NCI-H2107 treated with DMSO at 0.1 percent for 48 hours (cell line): ENCODE results near the gene APP.

Experiments
- DNase-seq: peaks from one replicate; lab custom pipeline; 2025; ENCODE audit not compliant: unreplicated experiment; lab: John Stamatoyannopoulos, UW

APP gene

GRCh38 chr21:25837533-25838265 lies 332.9 kb downstream of the APP start:
- no peak for DNase-seq

DNA sequence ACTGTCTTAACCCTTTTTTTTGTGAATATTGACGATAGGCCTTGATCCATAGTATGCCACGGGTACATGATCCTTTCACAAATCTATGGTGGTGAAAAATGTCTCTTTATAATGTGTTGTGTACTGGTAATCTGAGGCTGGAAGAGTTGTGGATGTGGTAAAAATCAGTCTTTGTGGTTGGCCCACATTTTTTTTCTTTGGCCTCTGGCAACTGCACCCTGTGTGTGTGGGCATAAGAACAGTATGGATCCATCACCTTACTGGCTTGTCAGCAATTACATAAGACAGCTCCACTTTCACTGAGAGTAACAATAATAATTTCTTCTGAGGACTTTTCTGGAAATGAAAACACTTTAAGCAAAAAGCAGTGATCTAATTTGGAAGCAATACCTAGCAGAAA lies 334.2 kb downstream of the APP start:
- no peak for DNase-seq

DNA sequence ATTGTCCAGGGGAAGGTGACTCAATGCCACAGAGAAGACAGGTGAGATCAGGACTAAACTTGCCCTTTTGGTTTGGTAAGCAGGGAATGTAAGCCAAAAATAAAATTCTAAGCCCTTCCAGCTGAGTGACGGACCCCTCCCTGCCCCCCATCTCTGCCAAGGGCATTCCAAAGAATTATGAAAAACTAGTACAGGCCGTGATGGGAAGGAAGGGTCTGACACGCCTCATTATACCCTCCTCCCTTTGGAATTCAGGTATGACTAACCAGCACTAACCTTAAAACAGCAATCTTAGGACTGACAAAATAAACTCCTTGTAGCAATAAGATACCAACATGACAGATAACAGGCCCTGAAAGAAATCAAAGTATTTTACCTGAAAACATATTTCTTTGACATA lies 336.2 kb downstream of the APP start:
- DNase-seq, result no peak

DNA sequence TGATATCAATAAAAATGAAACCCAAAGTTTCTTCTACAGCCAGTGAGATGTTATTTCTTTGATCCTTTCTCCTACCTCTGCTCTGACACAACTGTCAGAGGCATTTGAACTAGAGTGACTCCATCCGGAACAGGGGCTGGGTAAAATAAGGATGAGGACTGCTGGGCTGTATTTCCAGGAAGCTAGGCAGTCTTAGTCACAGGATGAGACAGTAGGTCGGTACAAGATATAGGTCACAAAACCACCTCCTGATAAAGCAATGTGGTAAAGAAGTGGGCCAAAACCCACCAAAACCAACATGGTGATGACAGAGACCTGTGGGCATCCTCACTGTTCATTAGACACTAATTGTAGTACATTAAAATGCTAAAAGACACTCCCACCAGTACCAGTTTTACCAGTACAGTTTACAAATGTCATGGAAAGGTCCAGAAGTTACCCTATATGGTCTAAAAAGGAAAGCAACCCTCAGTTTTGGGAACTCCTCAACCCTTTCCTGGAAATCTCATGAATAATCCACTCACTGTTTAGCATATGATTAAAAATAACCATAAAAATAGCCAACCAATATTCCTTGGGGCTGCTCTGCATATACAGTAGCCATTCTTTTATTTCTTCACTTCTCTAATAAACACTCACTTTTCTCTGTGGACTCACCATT lies 339.1 kb downstream of the APP start:
- DNase-seq, result no peak
